ENCODE measurements around the gene HPSE2.

HPSE2 gene

DNA sequence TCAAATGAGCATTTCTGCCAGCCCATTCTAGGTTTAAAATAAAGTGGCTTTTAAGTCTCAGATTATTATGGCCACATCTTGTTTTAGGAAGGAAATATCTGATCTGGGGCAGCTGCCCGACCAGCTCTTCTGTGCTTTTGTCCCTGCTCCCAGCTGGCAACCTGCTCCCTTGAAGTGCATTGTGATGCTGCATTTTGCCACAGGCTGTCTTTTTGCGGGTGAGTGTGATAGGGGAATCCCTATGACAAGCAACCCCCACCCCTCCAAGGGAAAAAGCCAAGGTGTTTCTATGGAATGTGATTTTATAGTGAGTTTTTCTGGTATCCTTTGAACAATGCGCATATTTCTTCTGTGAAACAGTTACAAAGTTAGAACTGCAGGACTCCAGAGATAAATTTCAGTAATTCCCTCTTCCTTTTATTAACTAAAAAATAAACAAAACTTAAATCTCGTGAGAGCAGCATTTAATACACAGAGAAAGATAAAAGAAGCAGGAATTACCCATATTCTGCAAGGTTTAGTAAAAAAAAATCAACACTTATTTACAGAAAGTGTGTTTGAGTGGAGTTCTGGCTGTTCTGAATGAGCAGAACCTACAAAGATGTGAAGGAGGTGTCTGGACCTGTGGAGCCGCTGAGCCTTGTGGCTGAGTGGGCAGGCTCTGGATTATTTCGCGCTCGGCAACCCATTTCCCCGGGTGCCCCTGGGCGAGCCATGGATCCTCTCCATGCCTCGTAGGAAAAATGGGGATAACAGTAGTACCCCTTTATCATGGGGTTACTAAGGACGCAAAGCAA, 778.8 kb downstream of the HPSE2 start:
- no peak for FAIRE-seq

DNA sequence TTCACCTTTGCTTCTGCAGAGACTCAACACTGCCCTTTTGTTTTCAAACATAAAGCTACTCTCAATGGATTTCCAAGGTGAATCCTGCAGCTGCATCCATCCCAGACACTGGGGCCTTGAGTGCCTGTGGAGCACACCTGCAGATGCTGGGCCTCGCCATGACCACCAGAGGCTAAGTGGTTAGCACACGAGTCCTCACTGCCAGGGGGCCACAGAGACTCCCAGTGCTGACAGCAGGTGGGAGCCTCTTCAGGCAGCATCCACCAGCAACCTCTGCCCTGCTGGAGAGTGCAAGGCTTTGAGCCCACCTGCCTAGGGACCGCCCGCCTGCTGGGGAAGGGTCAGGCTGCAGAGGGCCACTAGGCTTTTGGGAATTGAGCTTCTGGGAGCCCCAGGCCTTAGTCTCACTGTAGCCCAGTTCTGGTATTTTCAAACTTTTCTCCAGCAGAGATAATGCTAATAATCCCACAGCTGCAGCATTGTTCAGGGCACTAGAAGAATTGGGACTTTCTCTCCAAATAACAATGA, 779.5 kb downstream of the HPSE2 start:
- FAIRE-seq = no peak

DNA sequence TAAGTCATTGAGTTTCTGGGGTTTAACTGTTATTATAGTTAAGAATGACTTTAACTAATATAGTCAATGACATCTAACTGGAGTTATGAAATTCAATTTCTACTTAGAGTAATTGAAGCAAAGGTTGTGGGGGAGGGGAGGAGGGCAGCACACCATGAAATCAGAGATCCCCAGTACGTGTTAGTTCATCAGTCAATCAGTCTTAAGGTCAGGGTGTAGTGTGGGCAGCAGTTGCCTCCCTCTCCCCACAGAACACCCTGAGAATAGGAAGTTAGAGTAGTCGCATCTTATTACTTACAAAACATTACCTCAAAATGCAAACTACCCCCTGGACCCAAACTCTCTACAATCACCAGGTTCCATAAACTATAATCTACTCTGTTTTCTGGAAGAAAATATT, 781.9 kb downstream of the HPSE2 start:
- FAIRE-seq = no peak

DNA sequence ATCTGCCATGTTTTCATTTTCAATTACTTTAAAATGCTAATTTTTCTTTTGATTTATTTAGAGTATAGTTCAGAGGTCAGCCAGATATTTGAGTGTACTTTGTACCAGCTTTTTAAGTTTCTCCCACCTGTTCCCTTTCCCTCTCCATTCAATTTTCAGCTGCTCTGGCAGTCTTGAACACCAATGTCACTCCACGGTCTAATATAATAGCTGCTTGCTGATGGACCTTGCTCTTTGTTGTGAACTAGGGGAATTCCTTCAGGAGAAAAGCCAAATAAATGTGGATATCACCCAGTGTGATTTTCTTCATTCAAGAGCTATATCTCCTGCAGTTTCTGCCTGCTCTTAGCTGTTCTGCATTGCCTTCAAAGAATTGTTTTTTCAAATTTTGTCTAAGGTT, 785.0 kb downstream of the HPSE2 start:
- FAIRE-seq = no peak

DNA sequence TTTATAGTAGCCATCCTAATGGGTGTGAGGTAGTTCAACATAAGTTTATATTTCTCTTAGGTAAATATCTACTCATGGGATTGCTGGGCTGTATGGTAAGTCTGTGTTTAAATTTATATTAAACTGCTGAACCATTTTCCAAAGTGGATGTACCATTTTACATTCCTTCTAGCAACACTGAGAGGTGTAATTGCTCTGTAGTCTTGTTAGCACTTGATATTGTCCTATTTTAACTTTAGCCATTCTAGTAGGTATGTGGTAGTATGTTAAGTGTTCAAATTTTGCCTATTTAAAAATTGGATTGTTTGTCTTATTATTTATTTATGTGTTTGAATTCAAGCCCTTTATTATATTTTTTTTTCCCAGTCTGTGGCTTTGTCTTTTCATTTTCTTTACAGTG, 786.4 kb downstream of the HPSE2 start:
- no peak for FAIRE-seq

DNA sequence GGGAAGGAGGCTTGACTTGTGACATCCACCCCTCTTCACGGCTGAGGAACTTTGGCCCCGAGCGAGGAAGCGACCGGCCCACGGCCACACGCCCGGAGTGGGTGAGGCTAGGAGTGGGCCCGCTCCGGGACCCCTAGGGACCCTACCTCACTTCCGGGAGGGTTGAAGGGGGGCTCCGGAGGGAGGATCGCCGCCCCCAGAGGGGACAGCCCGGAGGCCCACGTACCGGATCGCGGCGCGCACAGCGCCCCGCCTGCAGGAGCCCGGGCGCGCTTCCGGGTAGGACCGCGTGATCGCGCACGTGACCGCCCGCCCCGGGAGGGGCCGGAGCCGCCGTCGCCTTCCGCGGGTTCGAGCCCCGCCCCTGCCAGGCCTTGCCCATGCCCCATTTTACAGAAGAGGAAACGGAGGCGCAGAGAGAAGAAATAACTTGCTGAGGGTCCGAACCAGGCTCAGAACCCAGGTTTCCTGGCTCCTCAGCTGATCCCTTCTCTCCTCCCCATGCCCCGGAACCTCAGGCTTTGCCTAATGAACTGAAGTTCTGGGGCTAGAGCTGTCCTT, 788.9 kb downstream of the HPSE2 start, which contains the start of gene HPS1:
TSS of gene HPS1 (minus strand) at position 275 of the 561 bp plus-strand sequence. CDS start 3,695 bp downstream, outside the sequence.
- no peak for FAIRE-seq

DNA sequence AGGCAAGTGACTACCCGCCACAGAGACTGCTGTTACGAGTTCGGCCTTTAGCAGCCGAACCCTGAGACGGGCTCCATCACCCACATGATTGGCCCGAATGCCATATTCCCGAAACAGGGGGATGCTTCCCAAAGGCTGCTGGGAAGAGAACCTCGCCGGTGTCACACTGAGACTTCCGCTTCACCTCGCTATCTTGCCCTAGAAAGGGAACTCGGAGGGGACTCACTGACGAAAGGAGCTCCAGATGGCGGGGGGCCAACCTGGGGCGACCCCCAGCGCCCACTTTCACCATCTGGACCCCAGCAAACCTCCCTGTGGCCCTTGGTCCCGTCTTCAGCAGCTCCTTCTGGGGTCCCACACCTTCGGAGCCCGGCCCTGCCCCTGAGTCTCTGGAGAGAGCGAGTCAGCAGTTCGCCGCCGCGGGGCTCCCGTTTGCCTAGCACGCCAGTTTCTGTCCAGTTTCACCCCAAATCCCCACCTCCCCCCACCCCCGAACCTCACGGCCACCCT, 789.4 kb downstream of the HPSE2 start:
- no peak for FAIRE-seq

DNA sequence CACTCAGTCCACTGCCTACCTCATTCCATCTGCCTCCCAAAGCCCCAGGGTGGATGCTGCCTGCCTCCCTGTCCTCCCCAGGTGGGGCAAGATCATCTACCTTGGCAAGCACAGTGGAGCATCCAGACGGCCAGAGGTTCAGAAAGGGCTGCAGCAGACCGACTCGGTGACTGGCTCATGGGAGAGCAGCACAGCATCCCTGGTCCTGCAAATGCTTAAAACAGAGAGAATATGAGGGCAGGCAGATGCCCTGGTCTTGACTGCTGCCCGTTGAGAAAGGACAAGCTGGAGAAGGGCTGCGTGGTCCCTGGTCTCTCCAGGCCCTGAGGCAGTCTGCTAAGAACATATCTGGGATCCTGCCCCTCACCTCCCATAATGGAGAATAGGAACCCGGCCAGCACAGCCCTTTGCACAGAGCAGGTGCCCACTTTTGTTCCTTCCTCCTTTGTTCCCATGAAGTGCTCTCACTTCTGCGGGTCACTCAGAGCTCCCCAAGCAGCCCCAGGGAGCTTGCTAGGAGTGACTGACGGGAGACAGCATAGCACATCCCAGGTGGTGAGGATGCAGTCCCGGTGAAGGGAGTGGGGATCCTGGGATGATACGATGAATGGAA, 790.3 kb downstream of the HPSE2 start:
- no peak for FAIRE-seq

DNA sequence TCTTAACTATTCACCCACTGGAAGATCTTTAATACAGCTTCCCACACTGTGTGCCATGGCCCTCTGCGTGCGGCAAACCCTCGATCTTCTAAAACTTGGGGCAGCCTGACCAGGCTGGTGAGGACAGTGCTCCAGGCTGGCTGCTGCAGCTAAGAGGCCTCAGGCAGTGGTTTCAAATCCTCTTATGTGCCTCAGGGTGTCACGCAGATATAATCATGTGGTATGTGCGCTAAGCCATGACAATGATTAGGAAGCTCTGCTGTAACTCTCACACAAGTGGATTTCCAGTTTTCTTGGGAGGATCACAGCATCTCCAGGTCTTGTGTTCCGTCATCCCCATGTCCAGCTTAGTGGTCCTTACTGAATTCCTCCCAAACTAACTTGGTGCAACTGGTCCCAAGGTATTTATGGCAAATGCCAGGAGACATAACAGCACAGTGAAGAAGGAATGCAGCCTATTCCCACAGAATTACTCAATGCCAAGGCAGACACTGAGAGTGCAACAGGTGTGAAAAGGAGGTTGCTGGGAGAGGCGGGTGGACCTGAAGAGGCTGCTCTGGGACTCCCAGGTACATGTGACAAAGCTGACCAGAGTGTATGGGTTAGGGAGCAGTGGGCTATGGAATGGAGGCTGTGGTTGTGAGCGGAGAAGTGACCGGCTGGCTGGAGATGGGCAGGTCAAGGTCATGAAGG, 791.2 kb downstream of the HPSE2 start:
- FAIRE-seq = no peak

DNA sequence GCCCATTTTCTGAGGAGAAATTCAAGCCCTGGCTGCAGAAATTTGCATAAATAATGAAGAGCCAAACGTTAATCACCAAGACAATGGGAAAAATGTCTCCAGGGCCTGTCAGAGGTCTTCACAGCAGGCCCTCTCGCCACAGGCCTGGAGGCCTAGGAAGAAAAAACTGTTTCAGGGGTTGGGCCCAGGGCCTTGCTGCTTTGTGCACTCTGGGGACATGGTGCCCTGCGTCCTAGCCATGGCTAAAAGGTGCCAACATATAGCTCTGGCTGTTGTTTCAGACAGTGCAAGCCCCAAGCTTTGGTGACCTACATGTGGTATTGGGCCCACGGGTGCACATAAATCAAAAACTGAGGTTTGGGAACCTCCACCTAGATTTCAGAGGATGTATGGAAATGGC, 796.9 kb downstream of the HPSE2 start:
- FAIRE-seq = no peak

DNA sequence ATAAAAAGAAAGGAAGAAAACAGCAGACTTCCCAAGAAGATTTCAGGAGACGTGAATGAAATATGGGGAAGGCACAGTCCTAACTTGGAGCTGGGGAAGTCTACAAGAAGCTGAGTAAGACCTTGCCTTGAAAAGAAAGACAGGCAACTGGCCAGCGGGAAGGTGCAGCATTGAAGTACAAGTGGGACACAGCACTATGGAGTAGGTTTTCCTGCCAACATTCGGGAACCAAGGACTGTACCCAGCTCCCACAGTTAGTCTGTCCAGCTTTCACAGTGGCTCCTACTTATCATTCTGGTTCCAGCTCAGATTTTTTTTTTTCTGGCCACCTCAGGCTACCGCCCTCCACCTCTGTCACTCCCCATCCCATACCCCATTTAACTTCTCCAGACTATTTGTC, 798.9 kb downstream of the HPSE2 start:
- no peak for FAIRE-seq

DNA sequence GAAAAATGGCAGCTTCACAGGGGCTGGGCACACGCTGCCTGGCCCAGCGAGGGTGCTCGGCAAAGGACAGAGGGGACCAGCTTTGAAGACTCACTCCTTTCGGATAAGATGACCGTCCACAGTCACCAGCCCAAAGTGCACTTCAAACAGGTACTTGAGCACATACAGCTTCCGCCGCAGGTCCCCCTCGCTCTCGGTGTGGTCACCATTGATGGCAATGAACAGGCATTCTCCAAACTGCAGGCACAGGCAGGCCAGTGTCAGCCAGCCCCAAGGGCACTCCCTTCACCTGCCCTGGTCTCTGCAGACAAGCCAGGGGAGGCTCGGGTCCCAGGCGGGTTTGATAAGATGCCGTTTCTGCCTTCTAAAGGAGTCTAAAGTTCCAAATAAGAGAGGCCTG, 800.5 kb downstream of the HPSE2 start:
- FAIRE-seq = no peak

DNA sequence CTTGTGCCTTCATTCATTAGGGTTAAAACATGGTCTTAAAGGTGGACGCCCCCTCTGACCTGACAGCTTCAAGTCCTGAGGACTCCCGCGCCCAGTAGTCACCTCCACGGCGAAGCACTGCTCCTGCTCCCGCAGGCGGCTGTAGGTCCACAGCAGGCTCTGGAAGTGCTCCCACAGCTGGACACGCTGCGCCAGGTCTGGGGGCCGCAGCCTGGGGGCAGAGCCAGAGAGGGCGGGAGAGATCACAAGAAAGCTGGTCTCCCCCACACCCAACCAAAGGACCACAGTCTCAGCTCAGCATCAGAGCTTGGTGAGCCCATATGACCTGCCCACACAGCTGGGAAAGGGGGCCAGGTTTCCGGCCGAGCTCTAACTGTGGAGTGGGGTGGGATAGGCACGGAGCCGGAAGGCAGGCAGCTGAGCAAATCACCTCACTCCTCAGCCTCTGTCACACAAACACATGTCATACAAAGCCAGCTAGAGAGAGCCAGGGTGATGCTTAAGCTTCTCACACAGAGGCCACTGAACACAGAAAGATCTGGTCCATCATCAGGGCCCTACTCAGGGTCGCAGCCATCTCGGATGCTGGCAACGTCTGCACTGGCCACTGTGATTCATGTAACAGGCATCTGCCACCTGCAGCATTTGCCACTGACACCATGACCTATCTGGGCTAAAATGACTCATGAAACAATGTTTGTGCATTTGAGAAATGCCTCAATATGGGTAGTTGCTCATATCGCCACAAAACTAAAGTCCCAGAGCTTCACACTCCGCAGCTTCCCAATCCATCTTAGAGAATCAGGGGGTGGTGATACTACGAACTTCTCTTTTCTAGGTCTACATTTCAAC, 801.5 kb downstream of the HPSE2 start:
- no peak for FAIRE-seq

DNA sequence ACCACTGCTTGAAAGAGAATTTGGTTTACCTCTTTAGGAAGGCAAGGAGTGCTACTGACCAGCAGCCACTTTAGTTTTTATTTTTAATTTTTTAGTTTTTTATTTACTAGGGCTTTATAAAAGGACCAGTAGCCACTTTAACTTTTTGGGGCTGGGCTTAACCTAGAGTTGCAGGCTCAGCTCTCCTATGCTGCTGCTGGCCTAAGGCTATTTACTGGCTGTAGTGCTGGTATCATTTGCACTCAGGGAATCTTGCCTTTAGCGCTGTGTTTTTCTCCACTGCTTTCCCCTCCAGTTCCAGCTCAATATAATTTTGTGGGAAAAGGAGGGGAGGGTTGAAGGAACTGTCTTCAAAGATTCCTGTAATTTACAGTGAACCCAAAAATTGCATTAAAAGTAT, 802.3 kb downstream of the HPSE2 start:
- FAIRE-seq = no peak

DNA sequence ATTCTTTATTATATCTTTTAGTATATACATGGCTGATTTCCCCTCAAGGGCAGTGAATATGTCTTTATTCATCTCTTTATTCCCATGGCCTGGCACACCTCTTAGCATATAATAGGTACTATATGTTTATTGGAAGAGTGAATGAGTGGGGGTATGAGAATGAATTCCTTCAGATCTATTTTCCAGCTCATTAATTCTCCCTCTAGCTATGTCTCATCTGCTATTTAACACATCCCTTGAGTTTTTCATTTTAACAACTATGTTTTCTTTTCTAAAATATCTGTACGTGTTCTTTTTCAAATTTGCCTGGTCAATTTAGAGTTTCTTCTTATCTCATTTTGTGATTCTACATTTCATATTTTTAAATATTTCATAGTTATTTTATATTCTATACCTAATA, 803.3 kb downstream of the HPSE2 start:
- FAIRE-seq = peak; percentile 26

DNA sequence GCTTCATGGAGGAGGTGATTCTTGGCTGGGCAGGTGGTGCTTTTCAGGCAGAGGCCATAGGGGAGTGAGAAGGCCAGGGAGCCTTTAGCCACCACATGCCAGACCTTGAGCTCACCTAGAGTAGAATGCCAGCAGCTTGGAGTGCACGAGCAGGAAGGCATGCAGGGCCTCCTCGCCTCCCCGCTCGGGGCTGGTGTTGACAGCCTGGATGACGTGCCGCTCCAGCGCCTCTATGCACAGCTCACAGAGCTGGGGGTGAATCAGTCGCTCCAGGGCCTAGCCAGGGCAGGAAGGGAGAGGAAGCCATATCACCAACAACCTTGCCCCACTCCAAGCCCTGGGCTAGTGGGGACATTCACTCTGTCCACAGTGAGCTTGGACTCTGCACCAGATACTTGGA, 804.6 kb downstream of the HPSE2 start:
- FAIRE-seq = no peak

DNA sequence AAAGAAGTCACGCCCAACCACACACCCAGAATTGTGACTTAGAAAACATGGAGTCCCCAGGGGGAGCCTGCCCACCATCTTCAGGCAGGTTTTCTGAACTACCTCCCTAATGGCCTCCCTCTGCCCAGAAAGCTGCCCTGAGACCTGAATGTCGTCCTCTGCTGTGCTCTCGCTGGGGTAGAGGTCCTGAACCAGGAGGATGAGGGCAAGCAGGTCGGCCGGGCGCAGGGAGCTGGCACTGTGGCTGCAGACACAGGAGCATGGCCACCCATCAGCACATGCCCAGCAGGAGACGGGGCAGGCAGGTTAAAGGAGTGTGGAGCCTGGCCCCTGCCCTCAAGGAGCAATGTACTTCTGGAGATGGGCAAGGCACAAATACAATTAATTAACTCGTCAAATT, 805.2 kb downstream of the HPSE2 start:
- no peak for FAIRE-seq

DNA sequence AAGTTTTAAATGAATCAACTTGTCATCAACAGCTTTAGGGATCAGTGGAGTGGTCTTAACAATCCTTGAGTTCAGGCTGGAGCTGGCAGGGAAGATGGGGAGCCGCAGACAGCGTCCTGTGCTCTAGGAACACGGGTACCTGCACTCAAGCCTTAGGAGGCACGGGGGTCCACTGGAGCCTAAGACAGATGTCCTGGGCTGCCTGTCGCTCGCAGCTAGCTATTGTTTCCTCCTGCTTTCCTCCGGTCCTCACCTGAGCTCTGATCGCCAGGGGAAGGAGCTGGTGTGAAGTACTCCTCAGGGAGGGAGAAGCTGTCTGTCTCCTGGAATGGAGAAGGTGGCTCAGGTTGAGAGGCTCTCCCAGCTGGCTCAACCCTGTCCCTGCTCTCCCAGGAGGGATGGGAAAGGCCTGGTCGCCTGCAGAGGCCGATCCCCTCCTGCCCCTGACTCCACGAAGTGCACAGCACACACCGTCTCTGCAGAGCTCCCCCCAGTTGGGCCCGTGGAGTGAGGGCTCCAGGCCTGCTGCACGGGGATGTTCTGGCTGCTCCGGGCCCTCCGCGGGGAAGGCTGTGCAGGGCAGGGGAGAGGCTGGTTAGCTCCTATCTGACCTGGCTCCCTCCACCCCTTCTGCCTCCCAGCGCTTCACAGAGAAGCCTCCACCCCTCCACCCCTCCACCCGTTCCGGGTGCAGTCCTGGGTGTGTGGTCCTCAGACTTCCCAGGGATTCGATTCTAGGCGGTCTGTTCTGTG, 806.2 kb downstream of the HPSE2 start:
- FAIRE-seq = no peak

DNA sequence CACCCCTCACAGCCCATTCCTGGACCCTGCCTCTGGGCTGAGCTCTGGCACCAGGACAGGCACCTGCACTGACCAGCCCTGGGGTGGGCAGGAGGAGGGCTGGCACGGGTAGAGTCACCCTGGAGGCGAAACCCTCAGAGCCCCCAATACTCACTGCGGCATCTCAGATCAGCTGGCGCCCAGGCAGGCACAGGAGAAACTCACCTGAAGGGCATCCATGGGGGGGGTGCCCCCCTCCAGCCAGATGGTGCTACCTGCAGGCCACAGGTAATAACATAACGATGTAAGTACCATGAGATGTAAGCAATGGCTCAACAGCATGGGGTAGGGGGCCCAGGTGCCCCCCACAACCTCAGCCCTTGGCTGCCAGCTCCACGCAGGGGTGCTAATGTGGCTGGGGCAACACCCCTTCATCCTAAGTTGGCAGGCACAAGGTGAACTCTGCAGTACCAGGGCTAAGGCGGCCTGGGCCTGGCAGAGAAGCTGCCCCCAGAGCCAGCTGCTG, 808.6 kb downstream of the HPSE2 start:
- FAIRE-seq = no peak

DNA sequence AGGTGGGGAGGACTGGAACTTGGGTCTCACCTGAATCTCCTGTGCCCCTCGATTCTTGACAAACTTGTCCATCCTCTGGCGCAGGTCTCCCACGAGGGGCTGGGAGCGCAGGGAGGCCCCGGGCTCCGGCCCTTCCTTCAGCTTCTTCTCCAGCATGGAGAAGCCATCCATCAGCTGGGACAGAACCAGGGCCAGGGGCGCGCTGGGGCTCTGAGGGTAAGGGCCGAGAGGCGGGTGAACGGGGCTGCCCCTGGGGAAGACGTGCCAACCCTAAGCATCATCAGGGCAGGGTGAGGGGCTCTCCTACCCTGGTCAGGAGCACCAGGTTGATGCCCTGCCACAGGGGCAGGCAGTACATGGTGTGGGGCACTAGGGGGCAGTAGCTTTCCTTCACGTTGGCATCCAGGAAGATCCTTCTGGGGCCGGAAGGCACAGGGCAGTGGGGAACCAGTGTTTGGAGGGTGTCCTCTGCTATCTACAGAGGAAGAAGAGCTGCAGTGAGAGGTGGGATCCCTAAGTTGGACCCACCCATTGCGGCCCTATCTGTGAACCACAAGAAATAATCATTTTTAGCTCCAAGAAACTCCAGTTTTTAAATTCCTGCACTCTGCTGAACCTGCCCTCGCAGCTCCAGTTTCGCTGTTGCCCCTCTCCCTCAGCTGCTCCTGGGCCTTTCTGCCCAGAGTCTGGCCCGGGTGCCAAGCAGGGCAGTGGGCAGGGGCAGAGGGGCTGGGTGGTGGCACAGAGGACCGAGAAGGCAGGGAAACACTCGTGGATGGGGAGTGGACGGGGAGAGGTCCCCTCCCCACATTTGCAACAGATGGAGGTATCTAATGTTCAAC, 809.9 kb downstream of the HPSE2 start:
- FAIRE-seq = no peak
